BE2C (cell line): ENCODE results near the gene TXNRD1.

Experiments used
- DNase-seq: peaks from one replicate; pipeline ENCODE4 v3.0.0-alpha.2; 2020
- H3K27me3 ChIP-seq: fragments of 250-450 bp; sonication (Bioruptor Pico); 2 replicates; pipeline ENCODE4 v1.5.1; 2020; ENCODE audit warnings: mild to moderate bottlenecking
- H3K36me3 ChIP-seq: fragments of 250-450 bp; sonication (Bioruptor Pico); 2 replicates; pipeline ENCODE4 v1.5.1; 2020; ENCODE audit warnings: mild to moderate bottlenecking
- H3K4me1 ChIP-seq: fragments of 250-450 bp; sonication (Bioruptor Pico); 2 replicates; pipeline ENCODE4 v1.5.1; 2020
- H3K4me3 ChIP-seq: 2 replicates; pipeline ENCODE4 v1.5.1; 2011; ENCODE audit warnings: low read depth, low read length
- H3K9me3 ChIP-seq: fragments of 250-450 bp; sonication (Bioruptor Pico); 2 replicates; pipeline ENCODE4 v1.5.1; 2020
- TF ChIP-seq, protein P1 (sequence below): IDR thresholded peaks from 2 replicates; pipeline ENCODE4 v1.5.1; 2012; ENCODE audit warnings: mild to moderate bottlenecking, low read depth, low read length

TXNRD1 gene

DNA sequence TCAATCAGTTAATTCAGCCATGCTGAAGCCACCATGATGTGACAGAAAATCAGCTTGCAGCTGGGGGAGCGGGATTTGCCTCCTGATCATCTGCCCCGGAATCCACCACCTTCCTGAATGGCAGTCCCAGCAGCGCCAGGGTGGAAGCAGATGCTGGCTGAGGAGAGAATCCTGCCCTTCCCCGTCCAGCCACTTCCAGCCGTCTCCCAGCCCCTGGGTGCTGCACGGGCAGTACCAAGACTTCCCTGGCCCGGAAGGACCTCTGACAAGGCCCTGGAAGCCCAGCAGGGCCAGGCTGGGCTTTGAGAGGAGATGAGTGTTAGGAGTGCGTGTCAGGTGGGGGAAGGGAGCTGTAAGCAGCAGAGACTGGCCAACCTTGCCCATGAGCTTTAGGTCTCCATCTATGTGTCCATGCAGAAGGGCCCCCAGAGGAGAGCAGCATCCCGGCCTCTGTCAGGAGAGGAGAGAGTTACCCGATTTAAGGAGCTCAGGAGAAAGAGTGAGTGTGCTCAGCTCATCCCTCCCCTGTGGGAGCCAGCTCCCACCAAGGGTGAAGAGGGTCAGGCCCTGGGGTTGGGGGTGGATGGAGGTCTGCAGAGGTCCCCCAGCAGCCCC is 157.2 kb downstream of the TXNRD1 start:
- no peak for DNase-seq
- Histone ChIP-seq H3K4me3 (no peak overlapping the region), H3K36me3 (no peaks in the 10 kb centered on the region), H3K4me1 (no peaks in the 10 kb centered on the region), H3K9me3 (peaks cover 5% of the 10 kb centered on the region; the same call in 1 of the 2 replicates), H3K27me3 (no peaks in the 10 kb centered on the region)
- TF ChIP-seq, protein P1, sequence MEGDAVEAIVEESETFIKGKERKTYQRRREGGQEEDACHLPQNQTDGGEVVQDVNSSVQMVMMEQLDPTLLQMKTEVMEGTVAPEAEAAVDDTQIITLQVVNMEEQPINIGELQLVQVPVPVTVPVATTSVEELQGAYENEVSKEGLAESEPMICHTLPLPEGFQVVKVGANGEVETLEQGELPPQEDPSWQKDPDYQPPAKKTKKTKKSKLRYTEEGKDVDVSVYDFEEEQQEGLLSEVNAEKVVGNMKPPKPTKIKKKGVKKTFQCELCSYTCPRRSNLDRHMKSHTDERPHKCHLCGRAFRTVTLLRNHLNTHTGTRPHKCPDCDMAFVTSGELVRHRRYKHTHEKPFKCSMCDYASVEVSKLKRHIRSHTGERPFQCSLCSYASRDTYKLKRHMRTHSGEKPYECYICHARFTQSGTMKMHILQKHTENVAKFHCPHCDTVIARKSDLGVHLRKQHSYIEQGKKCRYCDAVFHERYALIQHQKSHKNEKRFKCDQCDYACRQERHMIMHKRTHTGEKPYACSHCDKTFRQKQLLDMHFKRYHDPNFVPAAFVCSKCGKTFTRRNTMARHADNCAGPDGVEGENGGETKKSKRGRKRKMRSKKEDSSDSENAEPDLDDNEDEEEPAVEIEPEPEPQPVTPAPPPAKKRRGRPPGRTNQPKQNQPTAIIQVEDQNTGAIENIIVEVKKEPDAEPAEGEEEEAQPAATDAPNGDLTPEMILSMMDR: no peak

DNA sequence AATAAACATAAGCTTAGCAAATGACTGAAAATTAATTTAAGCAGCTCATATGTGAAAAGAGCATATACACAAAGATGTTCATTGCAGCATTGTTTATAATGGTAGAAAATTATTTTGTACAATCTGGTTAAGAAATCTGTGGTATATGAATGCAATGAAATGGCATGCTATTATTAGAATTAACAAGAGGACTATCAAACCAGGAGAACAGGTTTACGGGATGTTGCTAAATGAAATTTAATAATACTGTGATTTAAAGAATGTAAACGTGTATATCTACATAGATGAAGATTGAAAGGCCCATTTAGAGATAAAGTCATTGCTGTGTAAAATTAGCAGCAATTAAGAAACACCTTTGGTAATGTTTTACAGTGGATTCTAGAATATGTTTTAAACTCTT is 158.5 kb downstream of the TXNRD1 start:
- DNase-seq: no peak
- TF ChIP-seq, protein P1: no peak
- H3K4me3 ChIP-seq: no peak overlapping the region
- no peaks in the 10 kb centered on the region for H3K4me1 ChIP-seq
- H3K9me3 ChIP-seq: peaks cover 5% of the 10 kb centered on the region; the same call in 1 of the 2 replicates
- H3K36me3 ChIP-seq: no peaks in the 10 kb centered on the region
- no peaks in the 10 kb centered on the region for H3K27me3 ChIP-seq

DNA sequence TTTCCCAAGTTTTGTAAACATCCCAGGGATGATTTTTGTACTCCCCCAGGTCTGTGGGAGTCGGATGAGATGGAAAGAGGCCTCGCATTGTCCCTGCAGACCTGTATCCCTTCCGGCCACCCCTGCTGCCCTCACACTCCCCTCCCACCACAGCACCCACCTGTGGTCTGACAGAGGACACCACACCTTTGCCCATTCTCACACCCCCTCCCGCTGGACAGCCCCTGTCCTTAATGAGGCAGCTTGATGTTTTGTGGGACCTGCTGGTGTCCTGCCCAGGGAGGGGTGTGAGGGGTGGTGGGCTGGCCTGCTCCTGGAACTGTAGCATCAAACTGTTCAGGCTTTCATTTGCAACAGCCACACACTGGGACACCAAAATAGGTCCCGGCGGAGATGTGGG is 159.2 kb downstream of the TXNRD1 start:
- Histone ChIP-seq H3K4me1 (no peaks in the 10 kb centered on the region), H3K36me3 (no peaks in the 10 kb centered on the region), H3K4me3 (no peak overlapping the region), H3K27me3 (no peaks in the 10 kb centered on the region), H3K9me3 (peaks cover 3% of the 10 kb centered on the region; the same call in 1 of the 2 replicates)
- TF ChIP-seq, protein P1: no peak
- DNase-seq: no peak

DNA sequence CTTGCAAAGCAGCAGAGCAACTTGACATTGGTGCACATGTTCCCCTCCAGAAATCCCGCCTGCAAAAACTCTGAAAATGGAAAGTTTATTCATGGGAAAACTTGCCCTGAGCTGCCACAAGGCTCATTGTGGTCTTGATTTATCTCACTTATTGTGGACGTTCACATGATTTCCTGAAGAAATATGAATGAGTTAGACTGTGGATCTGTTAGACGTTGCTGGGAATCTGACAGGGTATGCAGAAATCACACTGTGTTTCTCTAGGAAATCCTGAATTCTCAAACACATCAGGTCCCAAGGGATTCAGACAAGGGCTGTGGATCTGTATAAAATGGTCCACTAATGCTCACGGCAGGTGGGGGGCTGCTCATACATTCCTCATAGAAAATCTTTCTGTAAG is 160.2 kb downstream of the TXNRD1 start:
- Histone ChIP-seq H3K36me3 (no peaks in the 10 kb centered on the region), H3K27me3 (no peaks in the 10 kb centered on the region), H3K4me3 (no peak overlapping the region), H3K9me3 (no peaks in the 10 kb centered on the region), H3K4me1 (no peaks in the 10 kb centered on the region)
- DNase-seq: no peak
- TF ChIP-seq, protein P1: no peak

DNA sequence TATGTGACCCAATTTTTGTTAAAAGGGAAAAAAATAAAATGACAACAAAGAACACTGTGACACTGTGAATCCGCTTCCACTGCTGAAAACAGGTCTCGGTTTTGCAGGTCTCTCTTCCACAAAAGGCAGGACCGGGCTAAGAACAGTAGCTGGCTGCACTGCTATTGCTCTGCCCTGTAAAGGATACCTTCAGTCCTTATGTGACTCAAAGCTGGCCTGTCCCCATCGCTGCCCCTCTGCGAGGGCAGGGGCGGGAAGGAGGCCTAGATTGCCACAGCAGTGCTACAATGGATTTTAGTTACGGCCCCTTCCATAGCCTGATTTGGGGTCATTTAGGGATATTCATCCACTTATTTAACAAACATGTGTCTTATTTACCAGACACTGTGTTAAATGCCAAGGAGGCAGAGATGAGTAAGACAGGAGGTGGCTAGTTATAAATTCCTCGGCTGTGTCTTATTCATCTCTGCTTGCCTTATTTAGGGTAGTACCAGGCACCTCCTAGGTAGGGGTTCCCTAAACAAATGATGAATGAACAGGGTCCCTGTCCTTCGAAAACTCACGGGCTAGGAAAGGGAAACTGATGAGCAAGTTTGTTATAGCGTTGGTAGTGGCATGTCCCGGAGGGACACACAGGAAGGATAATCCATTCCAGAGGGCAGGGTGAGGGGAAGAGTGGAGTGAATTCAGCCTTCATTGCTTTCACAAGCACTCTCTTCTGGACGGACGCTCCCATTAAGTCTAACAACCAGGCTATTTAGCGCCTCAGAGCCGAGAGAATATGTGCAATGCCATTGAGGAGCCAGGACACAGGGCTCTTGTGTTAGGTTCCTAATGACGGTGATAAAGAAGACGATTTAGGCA is 161.3 kb downstream of the TXNRD1 start:
- no peaks in the 10 kb centered on the region for H3K27me3 ChIP-seq
- H3K4me1 ChIP-seq: no peaks in the 10 kb centered on the region
- no peak for DNase-seq
- no peaks in the 10 kb centered on the region for H3K36me3 ChIP-seq
- H3K4me3 ChIP-seq: no peak overlapping the region
- H3K9me3 ChIP-seq: no peaks in the 10 kb centered on the region
- TF ChIP-seq, protein P1: no peak

DNA sequence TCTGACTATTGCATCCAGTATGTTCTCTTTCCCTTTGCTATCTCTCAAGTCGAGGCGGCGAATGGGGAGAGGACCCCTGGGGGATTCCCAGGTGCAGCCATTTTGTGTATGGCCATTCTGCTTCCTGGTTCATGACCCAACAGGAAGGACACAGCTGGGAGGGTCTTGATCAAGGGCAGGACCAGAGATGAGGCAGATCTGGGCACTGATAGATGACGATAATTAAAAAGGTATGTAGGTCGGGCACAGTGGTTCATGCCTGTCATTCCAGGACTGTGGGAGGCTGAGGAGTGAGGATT is 161.9 kb downstream of the TXNRD1 start:
- no peaks in the 10 kb centered on the region for H3K36me3 ChIP-seq
- DNase-seq: no peak
- H3K9me3 ChIP-seq: no peaks in the 10 kb centered on the region
- no peaks in the 10 kb centered on the region for H3K27me3 ChIP-seq
- no peak overlapping the region for H3K4me3 ChIP-seq
- H3K4me1 ChIP-seq: no peaks in the 10 kb centered on the region
- TF ChIP-seq, protein P1: no peak
